Panc1 (cell line): ENCODE results near the gene NOC2L. TPM values are rescaled to one million over a fixed set of nuclear protein-coding genes. Genes with fewer than 3 reads are reported as not detected.

ENCODE experiments used
- ATAC-seq: fragments of 200-7000 bp; cut with Tn5 transposase; 2 replicates; pipeline ENCODE4 v1.9.1; 2020; ENCODE audit warnings: mild to moderate bottlenecking, moderate library complexity
- BruUV-seq: library from RNA; stranded (reverse); fragments of 400-500 nt; replicated peaks from 2 replicates; lab custom pipeline; 2021; lab: Mats Ljungman, UMichigan
- CTCF ChIA-PET: fragments of 300-600 bp; sonication (Branson Sonifier 250); formaldehyde crosslinking; loops from one replicate; lab custom pipeline; 2022; ENCODE audit warnings: antibody characterized with exemption; lab: Charles Lee
- POLR2A ChIA-PET: fragments of 300-600 bp; sonication (Branson Sonifier 250); formaldehyde crosslinking; loops from one replicate; lab custom pipeline; 2022; ENCODE audit warnings: antibody characterized with exemption; lab: Charles Lee
- DNase-seq: peaks from one replicate; pipeline ENCODE4 v3.0.0-alpha.2; 2010; ENCODE audit warnings: low read depth, low spot score
- H3K27ac ChIP-seq: 2 replicates; pipeline ENCODE4 v1.5.1; 2011; ENCODE audit warnings: mild to moderate bottlenecking, low read length, inconsistent platforms
- H3K27me3 ChIP-seq: fragments of 200-500 bp; sonication (Bioruptor generic); 2 replicates; pipeline ENCODE4 v1.6.0; 2014; ENCODE audit warnings: low read length, inconsistent platforms; ENCODE audit not compliant: control insufficient read depth, insufficient read depth
- H3K36me3 ChIP-seq: fragments of 200-500 bp; sonication (Bioruptor generic); 2 replicates; pipeline ENCODE4 v1.5.1; 2014; ENCODE audit warnings: inconsistent platforms, mild to moderate bottlenecking, low read length, moderate library complexity; ENCODE audit not compliant: control insufficient read depth, insufficient read depth
- H3K4me1 ChIP-seq: 2 replicates; pipeline ENCODE4 v1.5.1; 2011; ENCODE audit warnings: inconsistent platforms, mild to moderate bottlenecking, low read length, moderate library complexity; ENCODE audit not compliant: control insufficient read depth, insufficient read depth
- H3K4me3 ChIP-seq, 2 experiments: 2 replicates each; pipeline ENCODE4 v1.5.1; 2011 to 2012; ENCODE audit warnings: low read depth in 2 of 2, low read length in 2 of 2, mild to moderate bottlenecking in 2 of 2, inconsistent platforms in 1 of 2, moderate library complexity in 1 of 2
- H3K9me3 ChIP-seq: fragments of 200-500 bp; sonication (Bioruptor generic); 2 replicates; pipeline ENCODE4 v1.5.1; 2014; ENCODE audit warnings: low read depth, mild to moderate bottlenecking, inconsistent platforms, low read length, moderate library complexity; ENCODE audit not compliant: control insufficient read depth, insufficient read depth
- POLR2AphosphoS5 ChIP-seq: IDR thresholded peaks from 2 replicates; pipeline ENCODE4 v1.6.1; 2012; ENCODE audit warnings: mild to moderate bottlenecking, low read depth, low read length, moderate library complexity
- SIN3A ChIP-seq: IDR thresholded peaks from 2 replicates; pipeline ENCODE4 v1.6.1; 2012; ENCODE audit warnings: low read depth, mild to moderate bottlenecking, low read length, moderate library complexity, borderline replicate concordance; ENCODE audit not compliant: insufficient read depth
- TCF7L2 ChIP-seq: IDR thresholded peaks from 2 replicates; pipeline ENCODE4 v1.6.1; 2011; ENCODE audit warnings: mild to moderate bottlenecking, low read depth, low read length, inconsistent platforms
- in situ Hi-C: cut with HindIII; loops from 2 replicates; pipeline ENCODE4 v1.10.0; 2016; ENCODE audit warnings: low sequenced_read_pairs, low pct_unique_long_range_greater_than_20kb
- intact Hi-C: fragments of 100-400 bp; cut with micrococcal nuclease; formaldehyde crosslinking; loops from one replicate; pipeline ENCODE4 v1.10.0; 2022; ENCODE audit not compliant: unreplicated experiment
- total RNA-seq: library from RNA; stranded (reverse); gene quantifications from one replicate; pipeline ENCODE4 v1.2.1, GENCODE V29; 2021; ENCODE audit not compliant: unreplicated experiment
- TF ChIP-seq, protein P1 (sequence below): fragments of 450-650 bp; IDR thresholded peaks from 2 replicates; pipeline ENCODE4 v1.5.1; 2017; ENCODE audit warnings: mild to moderate bottlenecking
- TF ChIP-seq, protein P2 (sequence below), 2 experiments: IDR thresholded peaks; 2 replicates each; pipeline ENCODE4 v1.6.1; 2011 to 2012; ENCODE audit warnings: low read depth in 2 of 2, control low read depth in 1 of 2, low read length in 1 of 2, mild to moderate bottlenecking in 1 of 2, moderate library complexity in 1 of 2; ENCODE audit not compliant: insufficient read depth in 1 of 2

The NOC2L gene
- total RNA-seq, 1 experiment from 2014 or later, result 193 TPM

- Histone ChIP-seq H3K9me3 (no peaks in the 10 kb centered on the region), H3K4me3 (no peak overlapping the region), H3K36me3 (no peaks in the 10 kb centered on the region), H3K27me3 (no peaks in the 10 kb centered on the region), H3K4me1 (peaks cover 48% of the 10 kb centered on the region), H3K27ac (peak overlapping the region; percentile 46)
- in situ Hi-C loops (no loop called here), intact Hi-C loops (no loop called here)
- no peak for ATAC-seq
- CTCF ChIA-PET, result interaction anchor here (1.5 kb wide), 2 partner anchors 11 to 33 kb away, joined by 3 to 10 read pairs; no protein-coding TSS in a partner anchor
- TF ChIP-seq POLR2AphosphoS5, result no peak
- TF ChIP-seq, protein P1, sequence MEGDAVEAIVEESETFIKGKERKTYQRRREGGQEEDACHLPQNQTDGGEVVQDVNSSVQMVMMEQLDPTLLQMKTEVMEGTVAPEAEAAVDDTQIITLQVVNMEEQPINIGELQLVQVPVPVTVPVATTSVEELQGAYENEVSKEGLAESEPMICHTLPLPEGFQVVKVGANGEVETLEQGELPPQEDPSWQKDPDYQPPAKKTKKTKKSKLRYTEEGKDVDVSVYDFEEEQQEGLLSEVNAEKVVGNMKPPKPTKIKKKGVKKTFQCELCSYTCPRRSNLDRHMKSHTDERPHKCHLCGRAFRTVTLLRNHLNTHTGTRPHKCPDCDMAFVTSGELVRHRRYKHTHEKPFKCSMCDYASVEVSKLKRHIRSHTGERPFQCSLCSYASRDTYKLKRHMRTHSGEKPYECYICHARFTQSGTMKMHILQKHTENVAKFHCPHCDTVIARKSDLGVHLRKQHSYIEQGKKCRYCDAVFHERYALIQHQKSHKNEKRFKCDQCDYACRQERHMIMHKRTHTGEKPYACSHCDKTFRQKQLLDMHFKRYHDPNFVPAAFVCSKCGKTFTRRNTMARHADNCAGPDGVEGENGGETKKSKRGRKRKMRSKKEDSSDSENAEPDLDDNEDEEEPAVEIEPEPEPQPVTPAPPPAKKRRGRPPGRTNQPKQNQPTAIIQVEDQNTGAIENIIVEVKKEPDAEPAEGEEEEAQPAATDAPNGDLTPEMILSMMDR, result no peak
- no peak for TF ChIP-seq TCF7L2
- TF ChIP-seq, protein P2, sequence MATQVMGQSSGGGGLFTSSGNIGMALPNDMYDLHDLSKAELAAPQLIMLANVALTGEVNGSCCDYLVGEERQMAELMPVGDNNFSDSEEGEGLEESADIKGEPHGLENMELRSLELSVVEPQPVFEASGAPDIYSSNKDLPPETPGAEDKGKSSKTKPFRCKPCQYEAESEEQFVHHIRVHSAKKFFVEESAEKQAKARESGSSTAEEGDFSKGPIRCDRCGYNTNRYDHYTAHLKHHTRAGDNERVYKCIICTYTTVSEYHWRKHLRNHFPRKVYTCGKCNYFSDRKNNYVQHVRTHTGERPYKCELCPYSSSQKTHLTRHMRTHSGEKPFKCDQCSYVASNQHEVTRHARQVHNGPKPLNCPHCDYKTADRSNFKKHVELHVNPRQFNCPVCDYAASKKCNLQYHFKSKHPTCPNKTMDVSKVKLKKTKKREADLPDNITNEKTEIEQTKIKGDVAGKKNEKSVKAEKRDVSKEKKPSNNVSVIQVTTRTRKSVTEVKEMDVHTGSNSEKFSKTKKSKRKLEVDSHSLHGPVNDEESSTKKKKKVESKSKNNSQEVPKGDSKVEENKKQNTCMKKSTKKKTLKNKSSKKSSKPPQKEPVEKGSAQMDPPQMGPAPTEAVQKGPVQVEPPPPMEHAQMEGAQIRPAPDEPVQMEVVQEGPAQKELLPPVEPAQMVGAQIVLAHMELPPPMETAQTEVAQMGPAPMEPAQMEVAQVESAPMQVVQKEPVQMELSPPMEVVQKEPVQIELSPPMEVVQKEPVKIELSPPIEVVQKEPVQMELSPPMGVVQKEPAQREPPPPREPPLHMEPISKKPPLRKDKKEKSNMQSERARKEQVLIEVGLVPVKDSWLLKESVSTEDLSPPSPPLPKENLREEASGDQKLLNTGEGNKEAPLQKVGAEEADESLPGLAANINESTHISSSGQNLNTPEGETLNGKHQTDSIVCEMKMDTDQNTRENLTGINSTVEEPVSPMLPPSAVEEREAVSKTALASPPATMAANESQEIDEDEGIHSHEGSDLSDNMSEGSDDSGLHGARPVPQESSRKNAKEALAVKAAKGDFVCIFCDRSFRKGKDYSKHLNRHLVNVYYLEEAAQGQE (IDR thresholded peaks at IDR 0.05; ENCODE audit: insufficient read depth in 1 of 2, low read depth in 2 of 2, low read length in 1 of 2), result no peak
- TF ChIP-seq SIN3A, result no peak
- BruUV-seq, result no TSS peak
- POLR2A ChIA-PET, result no interaction called here
- DNase-seq, result no peak
These were observed 21.5 kb downstream of the NOC2L start for GRCh38 chr1:937521-937920.

DNA sequence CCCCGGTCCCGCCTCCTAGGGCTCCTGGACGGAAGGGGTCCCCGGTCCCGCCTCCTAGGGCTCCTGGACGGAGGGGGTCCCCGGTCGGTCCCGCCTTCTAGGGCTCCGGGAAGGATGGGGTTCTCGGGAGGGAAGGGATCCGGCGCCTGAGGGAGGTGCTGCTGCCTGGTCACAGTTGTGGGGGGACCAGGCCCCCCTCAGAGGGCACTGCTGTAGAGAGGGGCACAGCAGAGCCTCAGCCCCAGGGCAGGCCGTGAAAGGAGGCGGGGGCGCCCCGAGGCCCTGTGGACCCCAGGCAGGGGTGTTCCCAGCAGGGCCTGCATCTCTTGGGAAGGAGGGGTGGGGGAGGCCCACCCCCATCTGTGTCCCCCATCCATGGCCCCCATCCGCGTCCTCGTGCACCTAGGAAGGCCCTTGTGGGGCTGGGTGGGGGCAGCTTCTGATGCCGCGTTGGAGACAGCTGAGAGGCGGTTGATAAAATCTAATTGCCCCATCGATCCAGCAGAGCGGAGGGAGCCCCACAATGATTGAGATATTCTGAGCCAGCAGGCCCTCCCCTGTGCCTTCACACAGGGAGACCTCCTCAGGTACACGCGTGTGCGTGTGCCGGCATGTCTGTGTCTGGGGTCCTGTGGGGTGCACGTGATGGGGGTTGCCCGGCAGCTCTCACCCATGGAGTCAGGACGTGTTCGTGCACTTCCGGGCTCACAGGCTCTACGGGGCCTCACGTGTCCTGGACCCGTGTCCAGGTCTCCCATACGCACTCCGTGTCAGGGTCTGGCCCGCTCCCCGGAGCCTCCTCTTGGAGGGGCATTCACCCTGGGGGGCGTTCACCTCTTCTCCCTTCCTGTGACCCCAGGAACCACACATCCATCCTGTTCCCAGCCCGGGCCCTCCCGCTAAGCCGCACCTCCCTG, 22.4 kb downstream of the NOC2L start:
- ATAC-seq, result no peak
- CTCF ChIA-PET, result no interaction called here
- Histone ChIP-seq H3K9me3 (no peaks in the 10 kb centered on the region), H3K4me3 (no peak overlapping the region), H3K36me3 (no peaks in the 10 kb centered on the region), H3K27me3 (no peaks in the 10 kb centered on the region), H3K27ac (no peak overlapping the region; the same call in 1 of the 2 replicates), H3K4me1 (peaks cover 56% of the 10 kb centered on the region)
- TF ChIP-seq SIN3A (no peak), POLR2AphosphoS5 (no peak), TCF7L2 (no peak)
- TF ChIP-seq, protein P2 (IDR thresholded peaks at IDR 0.05; ENCODE audit: insufficient read depth in 1 of 2, low read depth in 2 of 2, low read length in 1 of 2), result no peak
- no peak for DNase-seq
- intact Hi-C loops, result no loop called here
- no TSS peak for BruUV-seq
- POLR2A ChIA-PET, result interaction anchor here (0.6 kb wide), 1 partner anchor 78 kb away, joined by 3 read pairs; no protein-coding TSS in a partner anchor
- in situ Hi-C loops, result no loop called here
